HepG2 (cell line): ENCODE data around the gene MT1M. TPM values are rescaled to one million over a fixed set of nuclear protein-coding genes. Genes with fewer than 3 reads are reported as not detected.

Experiments
- CAMTA2 ChIP-seq: sonication (generic); formaldehyde crosslinking; IDR thresholded peaks from 2 replicates; pipeline ENCODE4 v1.4.0; 2020; ENCODE audit warnings: mild to moderate bottlenecking, missing genetic modification reagents, borderline replicate concordance
- EHMT2 ChIP-seq: fragments of 200-600 bp; sonication (generic); IDR thresholded peaks from 2 replicates; pipeline ENCODE4 v1.7.0; 2017; ENCODE audit warnings: antibody characterized with exemption, low read depth, low read length, borderline replicate concordance
- GABPA ChIP-seq, 2 experiments: IDR thresholded peaks; 2 replicates each; pipeline ENCODE4 v1.6.1; 2011 to 2016; ENCODE audit warnings: low read depth in 2 of 2, low read length in 1 of 2, missing biosample characterization in 1 of 2, missing genetic modification characterization in 1 of 2
- GATAD2A ChIP-seq: IDR thresholded peaks from 2 replicates; pipeline ENCODE4 v1.6.1; 2016
- HHEX ChIP-seq: IDR thresholded peaks from 2 replicates; pipeline ENCODE4 v1.6.1; 2016; ENCODE audit warnings: control low read depth
- MAF1 ChIP-seq: sonication (generic); formaldehyde crosslinking; IDR thresholded peaks from 2 replicates; pipeline ENCODE4 v1.5.0; 2020; ENCODE audit warnings: missing genetic modification reagents, borderline replicate concordance
- REPIN1 ChIP-seq: sonication (generic); formaldehyde crosslinking; IDR thresholded peaks from 2 replicates; pipeline ENCODE4 v1.8.0; 2022; ENCODE audit warnings: missing genetic modification reagents, low read depth, mild to moderate bottlenecking, borderline replicate concordance
- REXO4 ChIP-seq: sonication (generic); formaldehyde crosslinking; IDR thresholded peaks from 2 replicates; pipeline ENCODE4 v1.8.0; 2022; ENCODE audit warnings: missing genetic modification reagents, mild to moderate bottlenecking, borderline replicate concordance
- SALL1 ChIP-seq: sonication (generic); formaldehyde crosslinking; IDR thresholded peaks from 2 replicates; pipeline ENCODE4 v1.8.0; 2022; ENCODE audit warnings: mild to moderate bottlenecking, missing genetic modification reagents
- TMF1 ChIP-seq: sonication (generic); formaldehyde crosslinking; IDR thresholded peaks from 2 replicates; pipeline ENCODE4 v1.8.1; 2022; ENCODE audit warnings: low read depth, missing genetic modification reagents
- ZBTB7B ChIP-seq: sonication (generic); formaldehyde crosslinking; IDR thresholded peaks from 2 replicates; pipeline ENCODE4 v1.4.0; 2020; ENCODE audit warnings: missing genetic modification reagents
- ZFP90 ChIP-seq: sonication (generic); formaldehyde crosslinking; IDR thresholded peaks from 2 replicates; pipeline ENCODE4 v1.8.0; 2022; ENCODE audit warnings: missing genetic modification reagents, mild to moderate bottlenecking, inconsistent platforms, borderline replicate concordance
- ZFX ChIP-seq: sonication (generic); formaldehyde crosslinking; IDR thresholded peaks from 2 replicates; pipeline ENCODE4 v1.4.0; 2020; ENCODE audit warnings: mild to moderate bottlenecking, low read depth, missing genetic modification reagents, moderate library complexity
- ZNF446 ChIP-seq: sonication (generic); formaldehyde crosslinking; IDR thresholded peaks from 2 replicates; pipeline ENCODE4 v1.5.0; 2020; ENCODE audit warnings: mild to moderate bottlenecking, missing genetic modification reagents
- ZNF451 ChIP-seq: sonication (generic); formaldehyde crosslinking; IDR thresholded peaks from 2 replicates; pipeline ENCODE4 v1.5.0; 2020; ENCODE audit warnings: mild to moderate bottlenecking, missing genetic modification reagents
- ZNF883 ChIP-seq: sonication (generic); formaldehyde crosslinking; IDR thresholded peaks from 2 replicates; pipeline ENCODE4 v1.5.1; 2020; ENCODE audit warnings: mild to moderate bottlenecking, missing genetic modification reagents; ENCODE audit errors: not compliant biosample characterization
- polyA plus RNA-seq, 8 experiments: library from polyadenylated mRNA; depleted of rRNA in 3 of 8; stranded (reverse) in 7 of 8; unstranded in 1 of 8; fragments of >200 nt; fragmentation: Illumina TruSeq in 4 of 8; extraction: Trizol in 4 of 8; gene quantifications; 2 replicates each; pipeline versions ENCODE4 v1.2.1 to v1.2.3, GENCODE V29; 2011 to 2016; ENCODE audit warnings: low read depth in 4 of 8, missing spikeins in 1 of 8, mixed read lengths in 1 of 8; ENCODE audit not compliant: insufficient read depth in 1 of 8
- total RNA-seq, 5 experiments: library from RNA; depleted of rRNA; stranded (reverse); fragments of >200 nt; fragmentation: Illumina TruSeq; extraction: Trizol; gene quantifications; 2 replicates each; pipeline ENCODE4 v1.2.3, GENCODE V29; 2016; ENCODE audit warnings: low read depth in 1 of 5
- TF ChIP-seq, protein P1 (sequence below): sonication (generic); formaldehyde crosslinking; IDR thresholded peaks from 2 replicates; pipeline ENCODE4 v1.9.0; 2021; ENCODE audit warnings: missing genetic modification reagents, mild to moderate bottlenecking, borderline replicate concordance
- TF ChIP-seq, protein P2 (sequence below): sonication (generic); formaldehyde crosslinking; IDR thresholded peaks from 2 replicates; pipeline ENCODE4 v1.8.0; 2022; ENCODE audit warnings: mild to moderate bottlenecking, missing genetic modification reagents, borderline replicate concordance
- TF ChIP-seq, protein P3 (sequence below): sonication (generic); formaldehyde crosslinking; conservative IDR thresholded peaks from 2 replicates; pipeline ENCODE4 v1.8.0; 2022; ENCODE audit warnings: missing genetic modification reagents
- TF ChIP-seq, protein P4 (sequence below): sonication (generic); formaldehyde crosslinking; IDR thresholded peaks from 2 replicates; pipeline ENCODE4 v1.8.1; 2022; ENCODE audit warnings: low read depth, mild to moderate bottlenecking, missing genetic modification reagents

MT1M gene
- total and polyA plus RNA-seq, 2 of the 13 experiments (the other 11 are each of a cell fraction or from before 2014, with no cell fraction given), result 4.6 TPM; not detected in 1

DNA sequence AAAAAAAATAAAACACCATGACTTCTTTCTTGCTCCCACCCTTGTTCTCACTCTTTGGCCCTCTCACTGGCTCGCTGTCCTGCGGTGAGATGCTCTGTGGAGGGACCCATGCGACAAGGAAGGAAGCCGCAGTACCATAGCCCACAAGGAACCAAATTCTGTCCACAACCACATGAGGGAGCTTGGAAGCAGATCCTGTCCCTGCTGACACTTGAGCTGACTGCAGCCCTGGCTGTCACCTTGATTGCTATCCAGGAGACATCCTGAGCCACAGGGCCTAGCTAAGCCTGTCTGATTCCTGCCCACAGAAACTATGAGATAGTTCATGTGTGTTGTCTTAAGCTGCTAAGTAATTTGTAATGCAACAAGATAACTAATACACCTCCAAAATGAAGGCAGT, 28.9 kb upstream of the MT1M start (continued):
- TF ChIP-seq, protein P1, sequence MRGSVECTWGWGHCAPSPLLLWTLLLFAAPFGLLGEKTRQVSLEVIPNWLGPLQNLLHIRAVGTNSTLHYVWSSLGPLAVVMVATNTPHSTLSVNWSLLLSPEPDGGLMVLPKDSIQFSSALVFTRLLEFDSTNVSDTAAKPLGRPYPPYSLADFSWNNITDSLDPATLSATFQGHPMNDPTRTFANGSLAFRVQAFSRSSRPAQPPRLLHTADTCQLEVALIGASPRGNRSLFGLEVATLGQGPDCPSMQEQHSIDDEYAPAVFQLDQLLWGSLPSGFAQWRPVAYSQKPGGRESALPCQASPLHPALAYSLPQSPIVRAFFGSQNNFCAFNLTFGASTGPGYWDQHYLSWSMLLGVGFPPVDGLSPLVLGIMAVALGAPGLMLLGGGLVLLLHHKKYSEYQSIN, result no peak
- TF ChIP-seq ZNF446 (CRISPR knock-in tag), result no peak
- no peak for TF ChIP-seq HHEX (CRISPR knock-in tag)
- TF ChIP-seq, protein P2, sequence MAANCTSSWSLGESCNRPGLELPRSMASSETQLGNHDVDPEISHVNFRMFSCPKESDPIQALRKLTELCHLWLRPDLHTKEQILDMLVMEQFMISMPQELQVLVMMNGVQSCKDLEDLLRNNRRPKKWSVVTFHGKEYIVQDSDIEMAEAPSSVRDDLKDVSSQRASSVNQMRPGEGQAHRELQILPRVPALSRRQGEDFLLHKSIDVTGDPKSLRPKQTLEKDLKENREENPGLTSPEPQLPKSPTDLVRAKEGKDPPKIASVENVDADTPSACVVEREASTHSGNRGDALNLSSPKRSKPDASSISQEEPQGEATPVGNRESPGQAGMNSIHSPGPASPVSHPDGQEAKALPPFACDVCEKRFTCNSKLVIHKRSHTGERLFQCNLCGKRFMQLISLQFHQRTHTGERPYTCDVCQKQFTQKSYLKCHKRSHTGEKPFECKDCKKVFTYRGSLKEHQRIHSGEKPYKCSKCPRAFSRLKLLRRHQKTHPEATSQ (CRISPR knock-in tag), result no peak
- TF ChIP-seq EHMT2, result no peak
- no peak for TF ChIP-seq CAMTA2 (CRISPR knock-in tag)
- TF ChIP-seq GATAD2A (CRISPR knock-in tag), result peak; percentile 65
- peak; percentile 73; the same call in 1 of the 2 replicates for TF ChIP-seq SALL1
- no peak for TF ChIP-seq REXO4 (CRISPR knock-in tag)
- no peak for TF ChIP-seq ZNF883 (CRISPR knock-in tag)
- TF ChIP-seq MAF1 (CRISPR knock-in tag), result no peak
- TF ChIP-seq, protein P3, sequence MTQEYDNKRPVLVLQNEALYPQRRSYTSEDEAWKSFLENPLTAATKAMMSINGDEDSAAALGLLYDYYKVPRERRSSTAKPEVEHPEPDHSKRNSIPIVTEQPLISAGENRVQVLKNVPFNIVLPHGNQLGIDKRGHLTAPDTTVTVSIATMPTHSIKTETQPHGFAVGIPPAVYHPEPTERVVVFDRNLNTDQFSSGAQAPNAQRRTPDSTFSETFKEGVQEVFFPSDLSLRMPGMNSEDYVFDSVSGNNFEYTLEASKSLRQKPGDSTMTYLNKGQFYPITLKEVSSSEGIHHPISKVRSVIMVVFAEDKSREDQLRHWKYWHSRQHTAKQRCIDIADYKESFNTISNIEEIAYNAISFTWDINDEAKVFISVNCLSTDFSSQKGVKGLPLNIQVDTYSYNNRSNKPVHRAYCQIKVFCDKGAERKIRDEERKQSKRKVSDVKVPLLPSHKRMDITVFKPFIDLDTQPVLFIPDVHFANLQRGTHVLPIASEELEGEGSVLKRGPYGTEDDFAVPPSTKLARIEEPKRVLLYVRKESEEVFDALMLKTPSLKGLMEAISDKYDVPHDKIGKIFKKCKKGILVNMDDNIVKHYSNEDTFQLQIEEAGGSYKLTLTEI, result no peak
- TF ChIP-seq ZNF451 (CRISPR knock-in tag), result no peak
- peak; percentile 50; the same call in 1 of the 2 replicates for TF ChIP-seq ZFX (CRISPR knock-in tag)
- no peak for TF ChIP-seq ZBTB7B (CRISPR knock-in tag)
- TF ChIP-seq REPIN1 (CRISPR knock-in tag), result 0 out of 2 replicates have a peak, but pooled peaks have one; percentile 60
- no peak for TF ChIP-seq TMF1
- TF ChIP-seq, protein P4, sequence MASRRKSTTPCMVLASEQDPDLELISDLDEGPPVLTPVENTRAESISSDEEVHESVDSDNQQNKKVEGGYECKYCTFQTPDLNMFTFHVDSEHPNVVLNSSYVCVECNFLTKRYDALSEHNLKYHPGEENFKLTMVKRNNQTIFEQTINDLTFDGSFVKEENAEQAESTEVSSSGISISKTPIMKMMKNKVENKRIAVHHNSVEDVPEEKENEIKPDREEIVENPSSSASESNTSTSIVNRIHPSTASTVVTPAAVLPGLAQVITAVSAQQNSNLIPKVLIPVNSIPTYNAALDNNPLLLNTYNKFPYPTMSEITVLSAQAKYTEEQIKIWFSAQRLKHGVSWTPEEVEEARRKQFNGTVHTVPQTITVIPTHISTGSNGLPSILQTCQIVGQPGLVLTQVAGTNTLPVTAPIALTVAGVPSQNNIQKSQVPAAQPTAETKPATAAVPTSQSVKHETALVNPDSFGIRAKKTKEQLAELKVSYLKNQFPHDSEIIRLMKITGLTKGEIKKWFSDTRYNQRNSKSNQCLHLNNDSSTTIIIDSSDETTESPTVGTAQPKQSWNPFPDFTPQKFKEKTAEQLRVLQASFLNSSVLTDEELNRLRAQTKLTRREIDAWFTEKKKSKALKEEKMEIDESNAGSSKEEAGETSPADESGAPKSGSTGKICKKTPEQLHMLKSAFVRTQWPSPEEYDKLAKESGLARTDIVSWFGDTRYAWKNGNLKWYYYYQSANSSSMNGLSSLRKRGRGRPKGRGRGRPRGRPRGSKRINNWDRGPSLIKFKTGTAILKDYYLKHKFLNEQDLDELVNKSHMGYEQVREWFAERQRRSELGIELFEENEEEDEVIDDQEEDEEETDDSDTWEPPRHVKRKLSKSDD, result no peak
- no peak for TF ChIP-seq GABPA (IDR thresholded peaks at IDR 0.05; ENCODE audit: low read depth, low read length)
- no peak for TF ChIP-seq GABPA (CRISPR knock-in tag; IDR thresholded peaks at IDR 0.05; ENCODE audit: low read depth)
- no peak for TF ChIP-seq ZFP90 (CRISPR knock-in tag)
